LHCN-M2 (cell line): ENCODE data around the gene ZNF213. TPM values are rescaled to one million over a fixed set of nuclear protein-coding genes. Genes with fewer than 3 reads are reported as not detected.
A peak's percentile ranks its signal among the peaks of the same experiment; 100 is the strongest.

Experiments
- DNase-seq: peaks from one replicate; pipeline ENCODE4 v3.0.0-alpha.2; 2012; ENCODE audit warnings: low read depth
- total RNA-seq: library from RNA; depleted of rRNA; stranded (reverse); fragments of >200 nt; gene quantifications from 2 replicates; pipeline ENCODE4 v1.2.3, GENCODE V29; 2014

ZNF213 gene
- total RNA-seq, 1 experiment from 2014 or later: 4.7 TPM

DNA sequence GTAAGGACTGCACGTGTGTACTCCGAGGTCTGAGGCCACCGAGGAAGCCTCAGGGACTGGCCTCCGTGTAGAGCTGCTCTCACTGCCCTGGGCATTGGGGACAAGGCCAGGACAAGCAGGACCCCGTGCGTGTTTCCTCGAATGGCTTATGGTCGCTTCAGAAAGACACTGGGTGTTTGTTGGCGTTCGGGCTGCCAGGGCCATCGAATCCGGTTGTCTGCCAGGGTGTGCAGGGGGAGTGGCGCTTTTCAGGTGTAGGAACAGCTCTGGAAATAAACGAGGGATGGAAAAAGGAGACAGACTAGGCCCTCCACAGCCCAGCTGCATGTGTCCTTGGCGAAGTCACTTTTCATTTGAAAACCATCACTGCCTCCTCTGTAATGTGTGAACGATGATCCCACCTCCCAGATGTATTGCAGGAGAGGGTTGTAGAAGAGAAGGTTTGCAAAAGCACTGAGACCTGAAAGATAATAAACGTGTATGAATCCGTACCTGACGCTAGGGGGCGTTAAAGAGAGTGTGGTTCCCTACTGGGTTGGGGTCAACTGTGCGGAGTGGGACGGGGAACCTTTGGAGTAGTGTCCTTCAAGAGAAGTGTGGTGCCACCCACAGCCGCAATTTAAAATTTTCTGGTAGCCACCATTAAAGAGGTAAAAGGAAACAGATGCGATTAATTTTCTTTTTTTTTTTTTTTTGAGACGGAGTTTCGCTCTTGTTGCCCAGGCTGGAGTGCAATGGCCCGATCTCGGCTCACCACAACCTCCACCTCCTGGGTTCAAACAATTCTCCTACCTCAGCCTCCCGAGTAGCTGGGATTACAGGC, 33.6 kb upstream of the ZNF213 start:
- no peak for DNase-seq

DNA sequence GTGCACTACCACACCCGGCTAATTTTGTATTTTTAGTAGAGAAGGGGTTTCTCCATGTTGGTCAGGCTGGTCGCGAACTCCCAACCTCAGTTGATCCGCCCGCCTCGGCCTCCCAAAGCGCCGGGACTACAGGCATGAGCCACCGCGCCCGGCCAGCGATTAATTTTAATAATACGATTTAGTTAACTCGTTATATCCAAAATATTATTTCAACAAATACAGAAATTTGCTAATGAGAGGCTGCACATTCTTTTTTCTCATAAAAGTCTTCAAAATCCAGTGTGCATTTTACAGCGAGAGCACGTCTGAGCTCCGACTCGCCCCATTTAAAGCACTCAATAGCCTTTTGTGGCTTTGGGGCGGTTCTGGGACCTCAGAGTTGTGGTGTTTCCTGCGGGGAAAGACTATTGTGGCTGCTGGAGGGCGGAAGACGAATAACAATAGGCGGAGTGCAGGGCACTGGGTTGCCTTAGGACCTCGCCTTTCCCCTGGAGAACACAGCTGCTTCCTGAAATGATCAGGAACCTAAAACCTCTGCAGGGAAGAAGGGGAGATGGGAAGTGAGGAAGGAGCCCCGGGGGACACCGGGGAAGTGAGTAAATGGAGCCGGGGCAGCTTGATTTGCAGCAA, 32.9 kb upstream of the ZNF213 start:
- no peak for DNase-seq

DNA sequence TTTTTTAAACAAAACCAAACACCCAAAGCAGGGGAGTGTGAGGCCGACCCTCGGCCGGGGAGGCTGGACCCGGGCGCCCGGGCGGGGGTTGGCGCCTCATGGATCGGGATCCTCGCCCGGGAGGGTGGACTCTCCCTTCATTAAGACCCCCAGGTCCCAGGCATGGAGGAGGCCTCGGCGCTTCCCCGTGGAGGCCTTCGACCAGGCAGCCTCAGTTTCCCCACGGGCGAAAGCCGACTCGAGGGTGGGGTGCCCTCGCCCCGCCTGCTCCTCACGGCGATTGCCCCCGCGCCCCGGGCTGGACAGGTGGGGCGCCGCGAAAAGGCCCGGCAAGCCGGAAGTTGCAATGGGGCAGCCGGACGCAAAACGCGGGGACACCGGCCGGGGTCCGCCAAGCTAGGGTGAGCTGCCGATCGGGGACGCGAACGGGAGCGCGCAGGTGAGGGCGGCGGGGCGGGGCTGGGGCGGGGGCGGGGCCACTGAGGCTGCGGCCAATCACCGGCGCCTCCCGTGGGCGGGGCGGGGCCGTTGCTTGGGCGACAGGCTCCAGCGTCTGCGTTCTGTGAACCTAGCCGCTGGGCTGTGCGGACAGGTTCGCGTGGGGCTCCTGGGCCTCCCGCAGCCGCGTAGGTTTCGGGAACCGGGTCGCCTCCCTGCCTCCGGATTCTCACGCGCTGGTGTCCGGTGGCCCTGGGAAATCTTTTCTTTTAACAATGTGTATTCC, 28.5 kb upstream of the ZNF213 start:
- peak; percentile 80 for DNase-seq

DNA sequence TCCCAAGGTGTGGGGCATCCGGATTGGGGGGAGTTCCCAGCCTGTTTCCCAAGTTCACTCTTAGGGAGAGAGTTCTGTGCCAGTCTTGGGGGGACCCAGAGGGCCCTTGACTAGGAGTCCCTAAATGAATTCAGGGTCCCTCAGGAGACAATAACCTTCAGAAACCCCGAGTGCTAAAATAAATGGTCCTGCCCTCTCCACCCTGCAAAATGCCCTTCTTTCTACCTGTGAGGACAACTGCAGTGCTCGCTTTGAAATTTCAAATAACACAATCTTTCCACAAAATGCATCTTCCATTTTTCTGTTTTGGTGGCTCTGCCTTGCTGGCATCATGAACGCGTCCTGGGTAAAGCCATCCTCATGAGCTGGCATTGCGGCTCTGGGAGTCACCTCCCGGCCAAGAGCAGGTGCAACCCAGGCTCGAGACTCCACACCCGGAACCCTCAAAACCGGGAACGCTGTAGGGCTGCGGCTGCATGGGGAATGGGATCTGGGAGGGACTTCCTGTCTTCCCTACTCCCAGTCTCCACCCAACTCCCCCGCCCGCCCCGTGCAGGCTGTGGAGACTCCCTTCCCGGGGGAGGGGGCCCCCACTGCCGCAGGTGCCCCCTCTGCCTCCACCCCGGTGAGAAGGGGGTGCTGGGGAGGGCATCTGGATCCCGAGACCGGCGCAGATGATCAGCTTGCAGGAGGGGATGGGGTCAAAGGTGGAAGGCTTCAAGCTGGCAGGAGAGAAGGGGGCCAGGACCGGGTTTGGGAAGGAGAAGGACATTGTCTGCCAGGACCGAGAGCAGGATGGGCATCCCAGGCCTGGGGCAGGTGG, 22.6 kb upstream of the ZNF213 start, which contains the start of gene ZNF205:
Gene ZNF205, plus strand, starts transcription at position 529 of the 823 bp plus-strand sequence. CDS start 845 bp downstream, outside the sequence.
- DNase-seq: peak; percentile 70

DNA sequence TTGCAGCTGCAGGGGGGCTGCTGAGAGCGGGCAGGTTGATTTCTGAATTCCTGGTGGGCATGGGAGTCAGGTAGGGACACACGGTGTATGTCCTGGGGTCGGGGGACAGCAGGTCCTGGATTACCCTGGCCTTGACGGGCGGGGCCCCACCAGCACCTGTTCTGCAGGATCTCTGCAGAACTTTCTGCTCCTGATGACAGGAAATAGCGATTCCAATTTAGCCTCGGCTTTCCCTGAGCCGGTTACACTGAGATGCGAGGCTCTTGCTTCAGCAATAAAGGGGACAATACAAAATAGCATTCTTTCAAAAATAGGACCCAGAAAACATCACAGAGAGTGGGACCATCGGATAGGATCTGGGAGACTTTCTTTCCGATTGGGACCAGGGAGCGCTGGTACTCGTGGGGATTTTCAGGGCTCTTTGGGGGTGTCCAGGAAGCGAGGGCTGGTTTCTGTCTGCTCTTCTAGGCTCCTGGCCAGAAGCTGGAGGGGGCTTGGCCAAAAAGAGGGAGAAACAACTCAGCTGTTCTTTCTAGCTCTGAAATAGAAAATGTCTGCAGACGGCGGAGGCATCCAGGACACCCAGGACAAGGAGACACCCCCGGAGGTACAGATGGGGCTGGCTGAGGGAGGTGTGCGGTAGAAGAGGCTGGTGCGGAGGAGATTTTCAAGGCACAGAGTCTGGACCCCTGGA, 21.8 kb upstream of the ZNF213 start:
- DNase-seq: no peak

DNA sequence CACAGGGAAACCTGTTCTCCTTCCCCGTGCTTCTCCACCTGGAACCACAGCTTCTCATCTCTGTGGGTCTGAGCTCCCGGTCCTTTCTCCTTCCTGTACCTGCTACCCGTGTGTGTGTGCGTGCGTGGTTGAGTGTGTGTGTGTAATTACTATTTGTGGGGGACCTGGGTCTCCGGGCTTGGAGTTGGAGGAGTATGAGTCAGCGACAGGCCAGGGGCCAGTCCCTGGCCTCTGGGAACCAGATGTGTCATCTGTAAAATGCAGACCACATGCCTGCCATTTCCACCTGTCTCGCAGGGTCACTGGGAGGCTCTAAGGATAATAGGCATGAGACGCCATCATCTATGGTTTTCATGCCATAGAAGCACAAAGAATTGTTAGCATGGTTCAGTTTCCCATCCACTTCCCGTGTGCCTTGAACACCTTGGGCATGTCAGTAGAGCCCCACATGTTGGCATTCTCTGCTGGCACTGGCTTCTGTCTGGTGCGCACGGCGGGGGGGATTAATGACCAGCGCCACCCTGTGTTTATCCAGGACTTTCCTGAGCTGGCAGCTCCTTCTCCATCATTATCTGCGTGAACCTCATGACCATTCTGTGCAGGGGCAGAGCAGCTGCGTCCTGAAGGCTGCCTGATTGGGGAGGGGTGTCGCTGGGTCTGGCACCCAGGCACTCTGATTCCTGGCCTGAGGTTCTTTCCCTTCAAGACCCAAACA, 20.9 kb upstream of the ZNF213 start:
- DNase-seq: peak; percentile 55

DNA sequence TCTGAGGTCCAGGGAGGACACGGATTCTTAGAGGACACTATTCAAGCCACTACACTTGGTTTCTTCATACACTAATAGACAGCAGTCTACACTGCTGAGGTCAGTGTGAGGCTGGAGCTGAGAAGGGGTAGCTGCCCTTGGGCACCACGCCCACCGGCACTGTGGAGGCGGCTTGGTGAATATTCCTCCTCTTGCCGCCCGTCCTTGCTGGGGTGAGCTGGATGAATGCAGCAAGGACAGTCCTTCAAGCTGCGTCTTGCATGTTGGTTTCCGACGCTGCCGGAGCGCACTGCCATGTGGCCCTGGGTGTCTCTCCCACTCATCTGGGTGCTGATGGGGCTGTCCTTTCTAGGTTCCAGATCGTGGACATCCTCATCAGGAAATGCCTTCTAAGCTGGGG, 19.8 kb upstream of the ZNF213 start:
- DNase-seq: no peak

DNA sequence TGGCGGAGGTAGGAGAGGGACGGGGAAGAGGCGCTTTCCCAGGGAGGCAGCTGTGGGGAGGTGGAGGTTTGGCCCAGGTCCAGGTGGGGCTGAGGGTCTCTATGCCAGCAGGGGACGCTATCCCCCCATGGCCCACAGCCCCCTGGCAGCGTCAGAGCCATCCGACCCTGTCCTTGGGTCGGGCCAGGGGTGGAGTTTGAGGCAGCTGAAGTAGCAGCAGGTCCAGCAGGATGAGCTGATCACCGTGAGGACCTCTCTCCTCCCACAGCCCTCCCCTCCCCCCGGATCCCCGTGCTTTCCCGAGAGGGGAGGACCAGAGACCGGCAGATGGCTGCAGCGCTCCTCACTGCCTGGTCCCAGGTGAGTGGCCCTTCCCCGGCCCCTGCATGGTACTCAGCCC, 19.3 kb upstream of the ZNF213 start:
- DNase-seq: no peak

DNA sequence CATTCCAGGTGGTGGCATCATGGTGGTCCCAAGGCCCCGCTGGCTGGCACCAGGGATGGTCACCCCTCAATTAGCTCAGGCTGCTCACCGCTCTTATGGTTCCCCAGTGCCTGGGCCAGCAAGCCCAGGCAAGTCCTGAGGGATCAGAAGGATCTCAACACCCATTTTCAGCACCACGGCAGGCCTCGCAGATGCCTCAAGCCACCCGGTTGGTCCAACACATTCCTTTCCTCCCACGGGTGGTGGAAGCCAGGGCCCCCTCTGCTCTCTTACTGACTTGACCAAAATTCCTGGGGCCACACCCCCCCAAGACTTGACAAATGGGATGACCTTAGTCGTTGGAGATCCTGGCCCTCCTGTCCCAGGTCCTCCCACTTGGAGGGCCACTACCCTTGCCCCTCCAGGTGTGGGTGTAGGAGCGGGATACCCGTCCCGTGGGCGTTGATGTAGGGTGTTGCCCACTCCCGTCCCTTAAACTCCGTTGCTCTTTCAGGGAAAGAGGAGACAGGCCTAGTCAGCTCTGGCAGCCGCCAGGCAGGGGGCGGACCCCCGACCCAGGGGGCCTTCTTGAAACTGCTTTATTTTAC, 16.5 kb upstream of the ZNF213 start:
- DNase-seq: no peak

DNA sequence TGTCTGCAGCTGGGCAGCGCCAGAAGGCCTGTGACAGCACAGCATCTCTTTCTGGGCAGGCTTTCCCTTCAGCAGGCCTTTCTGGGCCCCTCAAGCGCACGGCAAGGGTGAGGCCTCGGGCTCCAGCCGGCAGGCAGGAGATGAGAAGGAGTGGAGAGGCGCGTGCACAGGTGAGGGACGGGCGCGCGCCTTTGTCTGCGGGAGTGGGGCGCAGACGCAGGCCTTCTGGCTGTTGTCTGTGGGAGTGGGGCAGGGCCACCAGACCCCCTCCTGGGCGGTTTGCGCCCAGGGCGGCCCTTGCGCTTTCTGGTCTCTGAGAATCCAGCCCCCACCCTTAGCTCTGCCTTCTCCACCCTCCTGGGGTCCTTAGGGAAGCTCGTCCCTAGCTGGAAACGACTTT, 16.0 kb upstream of the ZNF213 start:
- no peak for DNase-seq

DNA sequence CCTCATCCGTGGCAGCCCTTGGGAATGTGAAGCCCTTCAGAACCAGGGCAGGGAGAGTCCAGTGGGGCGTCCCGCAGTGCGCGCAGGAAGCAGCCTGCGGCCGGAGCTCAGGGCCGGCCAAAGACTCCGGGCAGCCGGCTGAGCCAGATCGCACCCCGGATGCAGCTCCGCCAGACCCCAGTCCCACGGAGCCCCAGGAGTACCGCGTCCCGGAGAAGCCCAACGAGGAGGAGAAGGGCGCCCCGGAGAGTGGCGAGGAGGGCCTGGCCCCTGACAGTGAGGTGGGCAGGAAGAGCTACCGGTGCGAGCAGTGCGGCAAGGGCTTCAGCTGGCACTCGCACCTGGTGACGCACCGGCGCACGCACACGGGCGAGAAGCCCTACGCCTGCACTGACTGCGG, 15.5 kb upstream of the ZNF213 start:
- no peak for DNase-seq

DNA sequence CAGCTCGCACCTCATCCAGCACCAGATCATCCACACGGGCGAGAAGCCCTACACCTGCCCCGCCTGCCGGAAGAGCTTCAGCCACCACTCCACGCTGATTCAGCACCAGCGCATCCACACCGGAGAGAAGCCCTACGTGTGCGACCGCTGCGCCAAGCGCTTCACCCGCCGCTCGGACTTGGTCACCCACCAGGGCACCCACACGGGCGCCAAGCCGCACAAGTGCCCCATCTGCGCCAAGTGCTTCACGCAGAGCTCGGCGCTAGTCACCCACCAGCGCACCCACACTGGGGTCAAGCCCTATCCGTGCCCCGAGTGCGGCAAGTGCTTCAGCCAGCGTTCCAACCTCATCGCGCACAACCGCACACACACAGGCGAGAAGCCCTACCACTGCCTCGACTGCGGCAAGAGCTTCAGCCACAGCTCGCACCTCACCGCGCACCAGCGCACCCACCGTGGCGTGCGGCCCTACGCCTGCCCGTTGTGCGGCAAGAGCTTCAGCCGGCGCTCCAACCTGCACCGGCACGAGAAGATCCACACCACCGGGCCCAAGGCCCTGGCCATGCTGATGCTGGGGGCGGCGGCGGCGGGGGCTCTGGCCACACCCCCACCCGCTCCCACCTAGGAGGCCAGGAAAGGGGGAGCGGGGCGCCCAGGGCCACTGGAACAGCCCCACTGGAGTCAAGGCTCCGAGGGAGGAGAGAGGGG, 15.0 kb upstream of the ZNF213 start:
- no peak for DNase-seq

DNA sequence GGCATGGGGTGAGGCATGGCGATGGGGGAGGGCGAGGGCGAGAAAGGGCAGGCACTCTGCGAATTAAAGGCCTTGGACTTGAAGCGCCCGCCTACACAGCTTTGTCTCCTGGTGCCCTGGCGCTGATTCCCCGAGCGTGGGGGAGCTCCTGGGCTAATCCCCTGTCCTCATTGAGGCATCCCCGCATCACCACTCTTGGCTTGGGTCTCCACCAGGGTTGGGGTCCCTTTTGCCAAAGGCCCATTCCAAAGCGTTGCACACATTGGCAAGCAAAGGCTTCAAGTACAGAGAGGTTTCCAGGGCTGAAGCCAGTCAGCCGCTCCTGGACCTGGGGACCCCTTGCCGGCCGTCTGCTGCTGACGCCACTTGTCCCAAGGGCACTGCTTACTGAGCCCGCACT, 14.4 kb upstream of the ZNF213 start:
- DNase-seq: no peak

DNA sequence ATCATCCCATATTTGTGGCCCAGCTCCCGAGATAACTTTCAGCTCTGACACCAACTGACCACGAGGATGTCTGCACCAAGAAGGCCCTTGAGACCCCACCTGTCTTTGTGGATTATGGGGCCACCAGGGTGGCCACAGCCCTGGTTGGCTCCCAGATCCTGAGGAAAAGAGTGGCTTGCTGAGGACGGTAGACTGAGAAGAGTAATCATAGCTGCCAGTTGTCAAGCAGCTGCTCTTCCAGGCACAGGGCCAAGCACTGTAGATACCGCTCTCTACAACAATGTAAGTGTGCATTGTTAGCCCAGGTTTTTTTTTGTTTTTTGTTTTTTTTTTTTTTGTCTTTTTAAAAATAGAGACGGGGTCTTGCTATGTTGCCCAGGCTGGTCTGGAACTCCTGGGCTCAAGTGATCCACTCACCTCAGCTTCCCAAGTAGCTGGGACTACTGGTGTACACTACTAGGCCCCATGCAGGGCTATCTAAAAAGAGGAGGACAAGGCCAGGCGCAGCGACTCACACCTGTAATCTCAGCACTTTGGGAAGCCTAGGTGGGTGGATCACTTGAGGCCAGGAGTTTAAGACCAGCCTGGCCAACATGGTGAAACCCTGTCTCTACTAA, 12.9 kb upstream of the ZNF213 start:
- peak; percentile 92 for DNase-seq

DNA sequence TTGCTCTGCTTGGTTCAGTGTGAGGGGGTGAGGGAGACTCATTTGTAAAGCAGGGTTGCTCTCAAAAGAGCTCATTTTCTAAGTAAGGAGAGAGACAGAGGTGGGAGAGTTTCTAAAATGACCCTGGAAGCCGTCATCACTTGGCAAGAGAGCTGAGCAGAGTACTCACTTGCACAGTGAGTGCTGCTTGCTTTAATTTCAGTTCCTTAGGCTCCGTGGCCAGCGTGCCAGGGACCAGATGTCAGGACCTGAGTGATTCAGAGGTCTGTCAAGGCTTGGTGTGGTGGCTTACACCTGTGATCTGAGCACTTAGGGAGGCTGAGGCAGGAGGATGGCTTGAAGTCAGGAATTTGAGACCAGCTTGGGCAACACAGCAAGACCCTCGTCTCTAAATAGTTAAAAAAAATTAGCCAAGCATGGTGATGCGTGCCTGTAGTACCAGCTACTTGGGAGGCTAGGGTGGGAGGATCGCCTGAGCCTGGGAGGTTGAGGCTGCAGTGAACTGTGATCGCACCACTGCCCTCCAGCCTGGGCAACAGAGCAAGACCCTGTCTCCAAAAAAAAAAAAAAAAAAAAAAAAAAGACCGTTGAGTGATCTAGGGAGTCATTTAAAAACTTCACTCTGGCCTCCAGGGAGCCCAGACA, 11.8 kb upstream of the ZNF213 start:
- DNase-seq: peak; percentile 44

DNA sequence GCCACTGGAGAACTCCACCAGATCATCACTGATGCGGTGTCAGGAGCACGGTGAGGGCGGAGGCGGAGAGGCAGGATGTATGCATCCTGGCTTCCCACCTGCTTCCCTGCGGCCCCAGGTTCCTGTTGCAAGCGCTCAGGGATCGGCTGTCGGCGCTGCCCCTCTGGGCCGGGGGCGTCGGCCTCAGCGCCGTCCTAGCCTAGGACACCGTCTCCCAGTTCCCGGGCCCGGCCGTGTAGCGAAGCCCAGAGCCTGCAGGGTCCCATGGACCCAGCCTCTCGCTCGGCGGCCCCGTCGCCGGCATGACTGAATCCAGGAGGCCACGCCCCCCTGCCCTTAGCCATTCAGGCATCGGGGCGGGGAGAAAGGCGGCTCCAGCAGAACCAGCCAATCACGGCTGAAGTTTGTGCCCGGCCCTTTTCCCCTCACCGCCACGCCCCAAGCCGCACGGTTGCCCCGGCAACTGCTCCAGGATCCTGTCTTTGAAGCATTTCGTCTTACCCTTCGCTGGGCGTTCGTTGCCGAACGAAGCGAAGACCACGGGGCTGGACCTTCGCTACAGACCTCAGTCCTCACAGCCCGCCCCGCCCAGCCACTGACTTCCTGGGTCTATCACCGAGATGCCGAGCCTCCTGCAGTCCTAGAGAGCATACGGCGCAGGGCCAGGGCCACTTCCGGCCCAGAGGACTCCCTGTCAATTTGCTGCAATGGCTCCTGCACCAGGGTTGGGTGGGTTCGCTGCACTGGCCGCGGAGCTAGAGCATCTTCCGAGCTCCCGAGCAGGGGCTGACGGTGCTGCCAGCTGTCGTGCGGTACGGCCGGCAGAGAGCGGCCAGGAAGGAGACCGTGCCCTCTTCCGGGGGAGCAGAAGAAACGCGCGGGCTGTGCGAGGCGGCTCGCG, 10.6 kb upstream of the ZNF213 start:
- DNase-seq: peak; percentile 87

DNA sequence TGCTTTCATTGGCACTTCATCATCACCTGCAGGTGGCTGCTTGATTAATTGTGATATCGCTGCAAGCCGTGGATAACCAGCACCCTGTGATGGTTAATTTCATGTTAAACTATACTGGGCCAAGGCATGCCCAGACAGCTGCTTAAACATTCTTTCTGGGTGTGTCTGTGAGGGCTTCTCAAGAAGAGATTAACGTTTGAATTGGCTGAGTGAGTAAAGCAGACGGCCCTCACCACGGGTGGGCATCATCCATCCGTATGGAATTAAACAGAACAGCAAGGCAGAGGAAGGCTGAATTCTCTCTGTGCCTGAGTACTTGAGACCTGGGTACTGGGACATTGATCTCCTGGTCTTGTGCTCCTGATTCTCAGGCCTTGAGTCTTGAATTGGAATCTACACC, 7.1 kb upstream of the ZNF213 start:
- DNase-seq: no peak
